MCF 10A (cell line): ENCODE measurements around the gene RNF213. TPM values are rescaled to one million over a fixed set of nuclear protein-coding genes. Genes with fewer than 3 reads are reported as not detected.

Source experiments
- BruUV-seq: library from RNA; stranded (reverse); fragments of 400-500 nt; replicated peaks from 2 replicates; lab custom pipeline; 2021; lab: Mats Ljungman, UMichigan
- CTCF ChIA-PET: fragments of 300-600 bp; sonication (Branson Sonifier 250); formaldehyde crosslinking; extraction: SDS; loops from one replicate; lab custom pipeline; 2021; ENCODE audit warnings: antibody characterized with exemption, inconsistent platforms; lab: Yijun Ruan, JAX
- POLR2A ChIA-PET: fragments of 300-600, 350-650 bp; sonication (Branson Sonifier 250); formaldehyde crosslinking; extraction: SDS; loops from one replicate; lab custom pipeline; 2020; ENCODE audit warnings: antibody characterized with exemption, inconsistent platforms; lab: Yijun Ruan, JAX
- DNase-seq: peaks from one replicate; pipeline ENCODE4 v3.0.0-alpha.2; 2018; ENCODE audit not compliant: unreplicated experiment
- H3K27ac Mint-ChIP-seq: one replicate; pipeline ENCODE4 v1.8.0; 2022; ENCODE audit warnings: mild to moderate bottlenecking, low read depth, mixed read lengths; ENCODE audit not compliant: unreplicated experiment
- H3K27me3 Mint-ChIP-seq: one replicate; pipeline ENCODE4 v1.8.0; 2022; ENCODE audit warnings: mixed read lengths; ENCODE audit not compliant: insufficient read depth, unreplicated experiment
- H3K36me3 Mint-ChIP-seq: one replicate; pipeline ENCODE4 v1.8.0; 2022; ENCODE audit warnings: mild to moderate bottlenecking, moderate library complexity, mixed read lengths; ENCODE audit not compliant: insufficient read depth, unreplicated experiment
- H3K4me1 Mint-ChIP-seq: one replicate; pipeline ENCODE4 v1.8.0; 2022; ENCODE audit warnings: mixed read lengths; ENCODE audit not compliant: insufficient read depth, unreplicated experiment
- H3K4me3 Mint-ChIP-seq: one replicate; pipeline ENCODE4 v1.8.0; 2022; ENCODE audit warnings: mild to moderate bottlenecking, moderate library complexity, mixed read lengths; ENCODE audit not compliant: unreplicated experiment
- H3K9me3 Mint-ChIP-seq: one replicate; pipeline ENCODE4 v1.8.0; 2022; ENCODE audit warnings: mixed read lengths; ENCODE audit not compliant: unreplicated experiment
- CTCF ChIP-seq: fragments of 200-600 bp; IDR thresholded peaks from one replicate; pipeline ENCODE4 v1.8.0; 2022; ENCODE audit warnings: antibody characterized with exemption, mild to moderate bottlenecking; ENCODE audit not compliant: unreplicated experiment
- intact Hi-C: fragments of 100-400 bp; cut with micrococcal nuclease; formaldehyde crosslinking; loops from 2 replicates; pipeline ENCODE4 v1.14.1; 2022
- total RNA-seq: library from RNA; stranded (reverse); gene quantifications from 2 replicates; pipeline ENCODE4 v1.2.3, GENCODE V29; 2022

RNF213 gene
- total RNA-seq, 1 experiment from 2014 or later = 50.5 TPM

GRCh38 chr17:80358861-80359260, 98.2 kb downstream of the RNF213 start:
- no TSS peak for BruUV-seq
- intact Hi-C loops = no loop called here
- Mint-ChIP-seq H3K36me3 (peaks cover 74% of the 10 kb centered on the region), H3K4me1 (no peaks in the 10 kb centered on the region), H3K9me3 (no peaks in the 10 kb centered on the region), H3K4me3 (no peak overlapping the region), H3K27me3 (no peaks in the 10 kb centered on the region), H3K27ac (peak overlapping the region; percentile 49)
- ChIA-PET CTCF (no interaction called here), POLR2A (no interaction called here)
- no peak for TF ChIP-seq CTCF
- DNase-seq = no peak

- H3K27me3 Mint-ChIP-seq = no peaks in the 10 kb centered on the region
- intact Hi-C loops = no loop called here
- H3K9me3 Mint-ChIP-seq = no peaks in the 10 kb centered on the region
- no TSS peak for BruUV-seq
- CTCF ChIA-PET = no interaction called here
- TF ChIP-seq CTCF = no peak
- peak overlapping the region; percentile 49 for H3K27ac Mint-ChIP-seq
- DNase-seq = no peak
- H3K4me3 Mint-ChIP-seq = no peak overlapping the region
- POLR2A ChIA-PET = no interaction called here
- no peaks in the 10 kb centered on the region for H3K4me1 Mint-ChIP-seq
- peaks cover 74% of the 10 kb centered on the region for H3K36me3 Mint-ChIP-seq
These were observed 98.9 kb downstream of the RNF213 start for GRCh38 chr17:80359422-80360110.

GRCh38 chr17:80360396-80360795, 99.7 kb downstream of the RNF213 start:
- peaks cover 74% of the 10 kb centered on the region for H3K36me3 Mint-ChIP-seq
- no peak for DNase-seq
- CTCF ChIA-PET = no interaction called here
- no peak overlapping the region for H3K4me3 Mint-ChIP-seq
- no peaks in the 10 kb centered on the region for H3K9me3 Mint-ChIP-seq
- BruUV-seq = no TSS peak
- TF ChIP-seq CTCF = no peak
- intact Hi-C loops = no loop called here
- H3K27me3 Mint-ChIP-seq = no peaks in the 10 kb centered on the region
- H3K4me1 Mint-ChIP-seq = no peaks in the 10 kb centered on the region
- POLR2A ChIA-PET = no interaction called here
- H3K27ac Mint-ChIP-seq = no peak overlapping the region

GRCh38 chr17:80361495-80362220, 101.0 kb downstream of the RNF213 start:
- TF ChIP-seq CTCF = peak; percentile 22
- Mint-ChIP-seq H3K27me3 (no peaks in the 10 kb centered on the region), H3K27ac (no peak overlapping the region), H3K4me3 (no peak overlapping the region), H3K36me3 (peaks cover 79% of the 10 kb centered on the region), H3K9me3 (no peaks in the 10 kb centered on the region), H3K4me1 (no peaks in the 10 kb centered on the region)
- ChIA-PET POLR2A (interaction anchor here (0.9 to 1.5 kb wide), 3 partner anchors 9 to 16 kb away, joined by 3 read pairs; no protein-coding TSS in a partner anchor), CTCF (interaction anchor here (0.6 kb wide), 1 partner anchor 555 kb away, joined by 4 read pairs; no protein-coding TSS in a partner anchor)
- no TSS peak for BruUV-seq
- intact Hi-C loops = no loop called here
- DNase-seq = peak; percentile 22
